ENCODE measurements around the gene PSAPL1.

GRCh38 chr4:7478665-7479064 is 43.9 kb upstream of the PSAPL1 start:
- TF ChIP-seq GATA2 (IDR thresholded peaks at IDR 0.05; ENCODE audit: low read depth, low read length): no peak
- no peak for TF ChIP-seq GATA3 (IDR thresholded peaks at IDR 0.05; ENCODE audit: low read depth, low read length)
